Hepatocyte (in vitro differentiated cells): ENCODE data around the gene LTK. TPM values are rescaled to one million over a fixed set of nuclear protein-coding genes. Genes with fewer than 3 reads are reported as not detected.

Experiments used
- DNase-seq: peaks from one replicate; pipeline ENCODE4 v3.0.0-alpha.2; 2016; ENCODE audit warnings: low spot score
- H2AFZ ChIP-seq: fragments of 200-600 bp; sonication (generic); 2 replicates; pipeline ENCODE4 v1.6.0; 2016; ENCODE audit warnings: antibody characterized with exemption, mild to moderate bottlenecking
- H3K27ac ChIP-seq: fragments of 200-600 bp; sonication (generic); 2 replicates; pipeline ENCODE4 v1.5.1; 2016; ENCODE audit warnings: mild to moderate bottlenecking
- H3K27me3 ChIP-seq: fragments of 200-600 bp; sonication (generic); 2 replicates; pipeline ENCODE4 v1.6.1; 2016
- H3K36me3 ChIP-seq: fragments of 200-600 bp; sonication (generic); replicated peaks from 2 replicates; pipeline ENCODE4 v1.5.1; 2016; ENCODE audit warnings: low read depth; ENCODE audit not compliant: insufficient read depth
- H3K4me1 ChIP-seq: fragments of 200-600 bp; sonication (generic); 2 replicates; pipeline ENCODE4 v1.5.1; 2016; ENCODE audit warnings: mild to moderate bottlenecking, moderate library complexity; ENCODE audit not compliant: insufficient read depth
- H3K4me2 ChIP-seq: fragments of 200-600 bp; sonication (generic); 2 replicates; pipeline ENCODE4 v1.6.0; 2016
- H3K4me3 ChIP-seq: fragments of 200-600 bp; sonication (generic); 2 replicates; pipeline ENCODE4 v1.5.1; 2016; ENCODE audit warnings: mild to moderate bottlenecking
- H3K79me2 ChIP-seq: fragments of 200-600 bp; sonication (generic); 2 replicates; pipeline ENCODE4 v1.6.0; 2017; ENCODE audit warnings: mild to moderate bottlenecking
- H3K9me2 ChIP-seq: fragments of 200-600 bp; sonication (generic); replicated peaks from 2 replicates; pipeline ENCODE4 v1.6.0; 2017; ENCODE audit warnings: mild to moderate bottlenecking; ENCODE audit not compliant: insufficient read depth
- H3K9me3 ChIP-seq: fragments of 200-600 bp; sonication (generic); 2 replicates; pipeline ENCODE4 v1.5.1; 2016; ENCODE audit warnings: low read depth, mild to moderate bottlenecking
- H4K20me1 ChIP-seq: fragments of 200-600 bp; sonication (generic); 2 replicates; pipeline ENCODE4 v1.6.0; 2016; ENCODE audit warnings: mild to moderate bottlenecking; ENCODE audit not compliant: insufficient read depth, poor library complexity, severe bottlenecking
- EZH2 ChIP-seq: fragments of 200-600 bp; sonication (generic); IDR thresholded peaks from 2 replicates; pipeline ENCODE4 v1.6.1; 2016; ENCODE audit warnings: antibody characterized with exemption, mild to moderate bottlenecking, borderline replicate concordance
- EZH2phosphoT487 ChIP-seq: fragments of 200-600 bp; sonication (generic); IDR thresholded peaks from one replicate; pipeline ENCODE4 v1.6.1; 2018; ENCODE audit warnings: antibody characterized with exemption, mild to moderate bottlenecking, low read depth, moderate library complexity; ENCODE audit not compliant: unreplicated experiment, severe bottlenecking
- WGBS: methylation state at CpG from one replicate; pipeline ENCODE4 v1.1.6; 2016; ENCODE audit warnings: low lambda C conversion rate; ENCODE audit errors: missing lambda C conversion rate; 5-methylcytosine and 5-hydroxymethylcytosine counted together
- polyA plus RNA-seq: library from polyadenylated mRNA; unstranded; fragments of >200 nt; fragmentation: Nextera tagmentation; extraction: Ambion mirVana; gene quantifications from 2 replicates; pipeline ENCODE4 v1.2.1, GENCODE V29; 2016
- total RNA-seq: library from RNA; depleted of rRNA; stranded (reverse); fragments of >200 nt; gene quantifications from 2 replicates; pipeline ENCODE4 v1.2.3, GENCODE V29; 2014
- TF ChIP-seq, protein P1 (sequence below): fragments of 200-600 bp; sonication (generic); IDR thresholded peaks from 2 replicates; pipeline ENCODE4 v1.5.1; 2016; ENCODE audit warnings: antibody characterized with exemption, mild to moderate bottlenecking; ENCODE audit not compliant: poor library complexity

The LTK gene
- total and polyA plus RNA-seq, 2 experiments from 2014 or later = 0.83 to 1.2 TPM

DNA sequence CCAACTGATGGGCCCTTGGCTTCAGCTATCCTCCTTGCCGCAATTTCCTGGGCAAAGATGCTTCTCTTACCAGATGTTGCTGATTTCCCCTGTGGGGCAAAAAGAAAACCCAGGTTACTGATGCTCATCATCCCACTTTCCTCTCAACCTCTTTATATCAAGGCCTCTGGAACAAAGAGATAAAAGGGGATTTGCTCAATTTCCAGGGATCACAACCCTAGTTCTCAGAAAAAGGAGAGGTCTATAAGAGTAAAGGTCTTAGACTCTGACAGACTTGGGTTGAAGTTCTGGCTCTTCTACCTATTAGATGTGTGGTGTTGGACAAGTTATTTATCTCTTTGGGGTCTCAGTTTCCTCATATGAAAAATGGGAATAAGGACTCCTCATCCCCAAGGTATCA, 21.9 kb upstream of the LTK start:
- no peak overlapping the region for H3K27ac ChIP-seq
- TF ChIP-seq, protein P1, sequence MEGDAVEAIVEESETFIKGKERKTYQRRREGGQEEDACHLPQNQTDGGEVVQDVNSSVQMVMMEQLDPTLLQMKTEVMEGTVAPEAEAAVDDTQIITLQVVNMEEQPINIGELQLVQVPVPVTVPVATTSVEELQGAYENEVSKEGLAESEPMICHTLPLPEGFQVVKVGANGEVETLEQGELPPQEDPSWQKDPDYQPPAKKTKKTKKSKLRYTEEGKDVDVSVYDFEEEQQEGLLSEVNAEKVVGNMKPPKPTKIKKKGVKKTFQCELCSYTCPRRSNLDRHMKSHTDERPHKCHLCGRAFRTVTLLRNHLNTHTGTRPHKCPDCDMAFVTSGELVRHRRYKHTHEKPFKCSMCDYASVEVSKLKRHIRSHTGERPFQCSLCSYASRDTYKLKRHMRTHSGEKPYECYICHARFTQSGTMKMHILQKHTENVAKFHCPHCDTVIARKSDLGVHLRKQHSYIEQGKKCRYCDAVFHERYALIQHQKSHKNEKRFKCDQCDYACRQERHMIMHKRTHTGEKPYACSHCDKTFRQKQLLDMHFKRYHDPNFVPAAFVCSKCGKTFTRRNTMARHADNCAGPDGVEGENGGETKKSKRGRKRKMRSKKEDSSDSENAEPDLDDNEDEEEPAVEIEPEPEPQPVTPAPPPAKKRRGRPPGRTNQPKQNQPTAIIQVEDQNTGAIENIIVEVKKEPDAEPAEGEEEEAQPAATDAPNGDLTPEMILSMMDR = no peak
- TF ChIP-seq EZH2phosphoT487 = no peak
- TF ChIP-seq EZH2 = no peak
- no peaks in the 10 kb centered on the region for H3K79me2 ChIP-seq
- H3K36me3 ChIP-seq = no peaks in the 10 kb centered on the region
- no peaks in the 10 kb centered on the region for H3K9me2 ChIP-seq
- H3K4me2 ChIP-seq = no peak overlapping the region
- no peak overlapping the region for H3K4me3 ChIP-seq
- no peaks in the 10 kb centered on the region for H3K9me3 ChIP-seq
- H3K27me3 ChIP-seq = no peaks in the 10 kb centered on the region
- H4K20me1 ChIP-seq = no peaks in the 10 kb centered on the region
- H2AFZ ChIP-seq = no peak overlapping the region
- H3K4me1 ChIP-seq = no peaks in the 10 kb centered on the region
- DNase-seq = no peak
- 95% methylated on average over 1 of the region's 1 CpG for WGBS

DNA sequence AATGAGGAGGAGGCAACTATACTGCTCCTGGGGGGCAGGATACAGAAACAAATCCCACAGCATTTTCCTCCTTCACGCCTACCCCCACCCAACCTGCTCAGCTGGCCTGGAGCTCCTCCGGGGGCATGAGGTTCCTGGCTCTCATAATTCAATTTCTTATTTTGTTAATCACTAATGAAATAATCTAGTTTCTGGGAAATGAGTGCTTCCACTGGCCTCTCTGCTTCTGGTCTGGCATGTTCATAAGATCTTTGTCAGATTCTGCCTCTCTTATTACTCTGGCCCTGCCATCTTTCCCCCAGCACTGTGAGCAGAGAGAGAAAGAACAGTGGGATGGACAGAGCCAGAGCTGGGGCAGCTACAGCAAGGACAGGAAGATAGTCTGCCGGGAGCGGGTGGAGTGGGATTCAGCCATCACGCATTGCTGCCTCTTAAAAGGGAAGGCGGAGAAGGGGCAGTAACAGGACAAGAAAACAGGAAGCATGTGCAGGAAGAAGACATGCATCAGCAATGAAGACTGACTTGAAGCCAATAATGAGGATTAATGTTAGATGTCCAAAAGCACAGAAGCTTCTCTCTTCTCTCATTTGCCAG, 16.8 kb upstream of the LTK start:
- no peak for TF ChIP-seq EZH2
- no peak for TF ChIP-seq EZH2phosphoT487
- TF ChIP-seq, protein P1 = no peak
- Histone ChIP-seq H3K9me2 (no peaks in the 10 kb centered on the region), H3K27ac (no peak overlapping the region), H3K4me3 (no peak overlapping the region), H2AFZ (no peak overlapping the region), H3K9me3 (no peaks in the 10 kb centered on the region), H4K20me1 (no peaks in the 10 kb centered on the region), H3K4me2 (no peak overlapping the region), H3K27me3 (no peaks in the 10 kb centered on the region), H3K79me2 (no peaks in the 10 kb centered on the region), H3K4me1 (no peaks in the 10 kb centered on the region), H3K36me3 (no peaks in the 10 kb centered on the region)
- 96% methylated on average over 6 of the region's 6 CpGs for WGBS
- DNase-seq = no peak

- Histone ChIP-seq H3K9me2 (no peaks in the 10 kb centered on the region), H3K4me1 (no peaks in the 10 kb centered on the region), H4K20me1 (no peaks in the 10 kb centered on the region), H3K4me2 (no peak overlapping the region), H3K9me3 (no peaks in the 10 kb centered on the region), H3K4me3 (no peak overlapping the region), H2AFZ (no peak overlapping the region), H3K79me2 (no peaks in the 10 kb centered on the region), H3K36me3 (no peaks in the 10 kb centered on the region), H3K27ac (no peak overlapping the region), H3K27me3 (no peaks in the 10 kb centered on the region)
- DNase-seq = no peak
- WGBS = 96% methylated on average over 5 of the region's 5 CpGs
- TF ChIP-seq EZH2 = no peak
- no peak for TF ChIP-seq EZH2phosphoT487
- TF ChIP-seq, protein P1 = no peak
These were observed 9.5 kb upstream of the LTK start for GRCh38 chr15:41523097-41523496.

DNA sequence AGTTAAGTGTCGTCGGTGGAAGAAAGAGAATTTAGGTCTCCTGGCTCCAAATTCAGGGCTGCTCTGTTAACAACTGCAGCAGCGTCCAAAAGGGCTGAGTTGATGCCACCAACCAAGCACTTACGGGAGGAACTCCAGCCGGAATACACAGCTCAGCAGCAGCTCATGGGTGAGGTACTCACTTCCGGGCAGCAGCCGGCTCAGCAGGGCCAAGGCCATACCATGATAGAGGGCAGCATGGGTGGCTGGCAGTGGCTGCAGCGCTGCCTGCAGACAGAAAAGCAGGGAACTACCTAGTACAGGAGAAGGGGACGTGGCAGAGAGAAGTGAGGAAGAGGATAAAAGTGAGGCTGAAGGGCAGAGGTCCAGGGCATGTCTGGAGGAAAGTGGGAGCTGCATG, 8.0 kb upstream of the LTK start:
- no peaks in the 10 kb centered on the region for H3K79me2 ChIP-seq
- no peaks in the 10 kb centered on the region for H3K36me3 ChIP-seq
- H3K4me3 ChIP-seq = no peak overlapping the region
- no peaks in the 10 kb centered on the region for H3K9me2 ChIP-seq
- H3K4me1 ChIP-seq = no peaks in the 10 kb centered on the region
- no peaks in the 10 kb centered on the region for H4K20me1 ChIP-seq
- H3K9me3 ChIP-seq = no peaks in the 10 kb centered on the region
- no peak overlapping the region for H3K27ac ChIP-seq
- DNase-seq = no peak
- no peak overlapping the region for H3K4me2 ChIP-seq
- TF ChIP-seq, protein P1 = no peak
- no peak for TF ChIP-seq EZH2phosphoT487
- no peak for TF ChIP-seq EZH2
- WGBS = 92% methylated on average over 9 of the region's 9 CpGs
- no peak overlapping the region for H2AFZ ChIP-seq
- H3K27me3 ChIP-seq = no peaks in the 10 kb centered on the region
